Stimulated activated CD4-positive, alpha-beta T cell treated with anti-CD3 and anti-CD28 coated beads, Interleukin-2, amount 100 ng/mL, for 4 hours (primary cell): ENCODE measurements around the gene MPST.
A peak's percentile ranks its signal among the peaks of the same experiment; 100 is the strongest.

Experiments used
- DNase-seq: peaks from one replicate; pipeline ENCODE4 v3.0.0-alpha.2; 2020; ENCODE audit warnings: low read depth

MPST gene

DNA sequence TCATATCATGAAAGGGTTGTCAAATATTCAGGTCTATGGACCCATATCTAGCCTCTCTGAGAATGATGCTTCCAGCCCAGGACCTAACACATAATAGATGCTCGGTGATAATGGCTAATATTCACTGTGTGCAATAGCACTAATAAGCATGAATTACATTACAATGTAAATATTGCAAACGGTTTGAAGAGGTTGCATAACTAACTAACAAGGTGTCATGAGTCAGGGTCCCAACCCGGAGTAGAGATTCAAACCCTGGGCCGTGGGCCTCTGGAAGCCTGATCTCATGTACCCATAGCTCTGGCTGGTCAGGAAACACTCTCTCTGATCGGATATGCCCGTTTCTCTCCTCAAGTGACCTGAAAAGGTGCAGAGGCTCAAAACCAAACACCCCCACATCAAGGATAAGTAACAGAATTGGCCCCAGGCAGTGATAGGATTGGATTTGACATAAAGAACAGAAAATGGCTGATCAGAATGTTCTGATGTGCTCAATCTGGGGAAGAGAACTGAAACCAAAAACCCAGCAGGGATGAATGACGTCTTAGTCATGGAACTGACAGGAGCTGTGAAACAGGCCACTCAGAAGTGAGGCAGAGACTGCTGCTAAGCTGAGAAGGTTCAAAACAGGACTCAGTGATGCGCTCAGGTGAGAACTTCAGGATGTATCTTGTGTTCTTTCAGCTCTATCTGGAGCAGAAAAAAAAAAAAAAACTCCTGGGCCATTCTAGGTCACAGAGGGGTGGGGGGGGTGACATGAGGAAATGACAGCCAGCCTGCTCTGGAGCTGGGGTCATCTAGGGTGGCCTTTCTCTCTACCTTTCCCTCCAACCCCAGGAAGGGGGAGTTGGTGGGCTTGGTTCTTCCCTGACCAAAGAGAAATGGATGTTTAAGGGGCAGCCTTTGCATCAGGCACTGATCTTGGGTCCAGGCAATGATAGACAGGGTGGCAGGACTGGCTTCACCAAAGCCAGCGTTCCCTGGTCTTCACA, 25.4 kb downstream of the MPST start:
- no peak for DNase-seq

DNA sequence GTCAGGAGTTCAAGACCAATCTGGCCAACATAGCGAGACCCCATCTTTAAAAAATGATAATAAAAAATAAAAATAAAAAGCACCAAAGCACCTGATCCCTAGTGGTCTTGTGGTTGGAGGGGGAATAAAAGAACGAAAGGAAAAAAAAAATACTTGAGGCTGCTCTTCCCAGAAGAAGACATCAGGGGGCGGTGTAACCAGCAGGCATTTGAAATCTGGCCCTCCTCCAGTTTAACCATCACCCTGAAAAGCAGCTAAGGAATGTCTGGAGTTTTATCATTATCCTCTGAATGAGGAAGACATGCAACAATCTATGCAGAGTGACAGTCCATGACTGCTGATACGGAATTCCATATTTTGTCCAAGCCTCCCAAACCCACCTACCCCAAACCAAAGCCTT, 26.4 kb downstream of the MPST start:
- DNase-seq = no peak

DNA sequence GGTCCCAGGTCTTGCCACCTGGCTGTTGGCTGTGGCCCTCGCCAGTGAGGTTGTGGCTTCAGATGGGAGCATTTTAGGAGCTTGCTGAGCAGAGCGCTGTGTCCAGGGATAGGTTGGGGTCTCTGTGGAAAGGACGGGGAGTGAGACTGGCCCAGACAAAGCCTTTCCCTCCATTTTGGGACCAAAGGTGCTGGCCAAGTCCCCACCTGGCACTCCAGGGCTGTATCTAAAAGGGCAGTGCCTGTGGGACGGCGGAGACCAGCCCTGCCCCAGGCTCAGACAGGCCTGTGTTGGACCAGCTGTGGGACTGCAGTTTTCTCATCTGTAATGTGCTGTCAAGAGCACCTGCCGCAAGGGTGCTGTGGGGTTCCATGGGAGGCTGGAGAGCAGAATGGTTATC, 27.0 kb downstream of the MPST start:
- no peak for DNase-seq

DNA sequence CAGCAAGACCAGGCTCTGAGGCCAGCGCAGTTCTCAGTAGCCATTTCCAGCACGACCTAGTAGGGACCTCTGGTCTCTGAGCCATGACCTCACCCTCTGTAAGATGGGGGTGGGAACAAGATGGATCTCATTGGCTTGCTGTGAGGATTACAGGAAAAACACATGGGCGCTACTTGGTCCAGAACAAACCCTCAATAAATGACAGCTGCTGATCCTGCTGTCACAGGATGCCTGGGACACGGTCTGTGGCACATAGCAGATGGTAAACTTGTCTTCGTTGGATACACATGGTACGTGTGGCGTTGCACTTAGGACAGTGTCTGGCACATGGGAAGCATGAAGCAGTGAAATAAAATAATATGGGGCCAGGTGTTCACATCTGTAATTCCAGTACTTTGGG, 27.5 kb downstream of the MPST start:
- no peak for DNase-seq

DNA sequence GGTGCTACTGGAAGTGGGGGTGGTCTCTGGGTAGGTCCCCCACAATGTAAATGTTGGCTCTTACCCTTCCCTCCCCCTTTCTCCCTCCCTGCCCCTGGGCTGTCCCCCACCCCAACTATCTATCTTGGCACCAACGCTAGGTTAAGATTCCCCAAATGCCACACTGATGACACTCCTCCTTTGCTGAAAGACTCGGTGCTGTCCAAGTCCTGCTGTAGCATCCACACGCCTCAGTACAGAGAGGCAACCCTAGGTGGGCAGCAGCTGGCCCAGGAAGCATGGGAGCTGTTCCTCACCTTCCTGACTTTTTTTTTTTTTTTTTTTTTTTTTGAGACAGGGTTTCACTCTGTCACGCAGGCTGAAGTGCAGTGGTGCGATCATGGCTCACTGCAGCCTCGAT, 28.6 kb downstream of the MPST start:
- DNase-seq = no peak

DNA sequence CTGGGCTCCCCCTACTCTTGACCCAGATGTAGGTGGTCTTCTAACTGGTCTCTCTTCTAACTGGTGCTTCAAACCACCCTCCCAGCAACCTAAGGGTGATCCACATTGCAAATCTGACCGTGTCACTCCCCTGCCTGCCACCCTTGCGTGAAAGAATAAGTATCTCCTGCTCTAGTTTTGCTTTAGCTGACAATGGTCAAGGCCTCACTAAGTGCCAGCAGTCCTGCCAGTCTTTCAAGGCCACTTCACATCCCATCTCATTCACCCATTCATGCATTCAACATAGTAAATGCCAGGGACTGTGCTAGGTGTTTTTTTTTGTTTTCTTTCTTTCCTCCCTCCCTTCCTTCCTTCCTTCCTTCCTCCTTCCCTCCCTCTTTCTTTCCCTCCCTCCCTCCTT, 29.7 kb downstream of the MPST start:
- DNase-seq = no peak

DNA sequence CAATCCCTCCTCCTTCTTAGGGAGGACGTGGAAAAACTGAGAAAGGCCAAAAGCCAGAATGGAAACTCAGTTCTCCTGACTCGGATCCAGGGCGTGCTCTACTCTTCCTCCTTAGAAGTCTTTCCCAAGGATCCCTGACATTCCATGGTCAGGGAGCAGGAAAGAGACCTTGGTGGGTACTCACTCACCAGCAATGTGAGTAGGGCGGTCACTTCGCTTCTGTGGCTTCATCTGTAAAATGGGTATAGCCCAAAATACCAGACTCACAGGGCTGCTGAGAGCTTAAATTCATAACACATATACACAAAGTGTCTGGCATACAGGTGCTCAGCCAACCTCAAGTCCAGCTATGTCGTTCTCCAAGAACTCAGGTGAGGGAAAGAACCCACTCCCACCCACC, 31.4 kb downstream of the MPST start:
- DNase-seq = no peak

DNA sequence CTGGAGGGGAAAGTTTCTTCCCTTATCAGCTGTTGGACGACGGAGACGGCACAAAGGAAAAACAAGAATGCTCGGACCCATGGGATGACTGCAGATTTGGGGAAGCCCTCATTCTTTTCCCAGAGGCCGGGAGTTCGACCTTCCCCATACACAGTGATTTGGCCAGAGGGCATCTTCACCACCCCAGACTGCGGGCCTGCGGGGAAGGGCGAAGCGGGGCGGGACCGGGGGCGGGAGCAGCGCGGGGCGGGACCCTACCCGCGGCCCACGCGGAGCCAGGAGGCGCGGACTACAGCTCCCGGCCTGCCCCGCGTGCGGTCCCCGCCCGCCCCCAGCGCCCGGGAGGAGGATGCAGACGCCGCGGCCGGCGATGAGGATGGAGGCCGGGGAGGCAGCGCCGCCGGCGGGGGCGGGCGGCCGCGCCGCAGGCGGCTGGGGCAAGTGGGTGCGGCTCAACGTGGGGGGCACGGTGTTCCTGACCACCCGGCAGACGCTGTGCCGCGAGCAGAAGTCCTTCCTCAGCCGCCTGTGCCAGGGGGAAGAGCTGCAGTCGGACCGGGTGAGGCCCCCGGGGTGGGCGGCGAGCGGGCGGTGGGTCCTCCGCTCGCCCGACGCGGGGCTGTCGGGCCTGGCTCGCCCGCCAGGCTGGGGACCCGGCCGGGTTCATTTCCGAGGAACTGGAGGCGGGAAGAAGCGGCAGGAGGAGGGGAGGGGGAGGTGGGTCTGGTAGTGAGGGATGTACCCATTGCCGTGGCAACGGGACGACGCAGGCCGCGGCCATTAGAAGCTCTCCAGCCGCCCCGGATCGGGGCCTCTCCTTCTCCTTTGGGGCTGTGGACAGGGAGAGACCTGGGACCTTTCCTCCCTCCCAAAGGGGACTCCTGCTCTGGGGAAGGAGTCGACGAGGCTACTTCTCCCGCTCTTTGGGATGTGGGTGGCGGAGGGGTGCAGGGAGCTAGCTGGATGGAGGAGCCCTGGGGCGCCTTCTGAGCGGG, 32.1 kb downstream of the MPST start, which contains the start of gene KCTD17:
KCTD17 (plus strand) TSS at position 352 of the 995 bp plus-strand sequence; CDS start at position 371, 19 bp downstream.
- peak; percentile 71 for DNase-seq

DNA sequence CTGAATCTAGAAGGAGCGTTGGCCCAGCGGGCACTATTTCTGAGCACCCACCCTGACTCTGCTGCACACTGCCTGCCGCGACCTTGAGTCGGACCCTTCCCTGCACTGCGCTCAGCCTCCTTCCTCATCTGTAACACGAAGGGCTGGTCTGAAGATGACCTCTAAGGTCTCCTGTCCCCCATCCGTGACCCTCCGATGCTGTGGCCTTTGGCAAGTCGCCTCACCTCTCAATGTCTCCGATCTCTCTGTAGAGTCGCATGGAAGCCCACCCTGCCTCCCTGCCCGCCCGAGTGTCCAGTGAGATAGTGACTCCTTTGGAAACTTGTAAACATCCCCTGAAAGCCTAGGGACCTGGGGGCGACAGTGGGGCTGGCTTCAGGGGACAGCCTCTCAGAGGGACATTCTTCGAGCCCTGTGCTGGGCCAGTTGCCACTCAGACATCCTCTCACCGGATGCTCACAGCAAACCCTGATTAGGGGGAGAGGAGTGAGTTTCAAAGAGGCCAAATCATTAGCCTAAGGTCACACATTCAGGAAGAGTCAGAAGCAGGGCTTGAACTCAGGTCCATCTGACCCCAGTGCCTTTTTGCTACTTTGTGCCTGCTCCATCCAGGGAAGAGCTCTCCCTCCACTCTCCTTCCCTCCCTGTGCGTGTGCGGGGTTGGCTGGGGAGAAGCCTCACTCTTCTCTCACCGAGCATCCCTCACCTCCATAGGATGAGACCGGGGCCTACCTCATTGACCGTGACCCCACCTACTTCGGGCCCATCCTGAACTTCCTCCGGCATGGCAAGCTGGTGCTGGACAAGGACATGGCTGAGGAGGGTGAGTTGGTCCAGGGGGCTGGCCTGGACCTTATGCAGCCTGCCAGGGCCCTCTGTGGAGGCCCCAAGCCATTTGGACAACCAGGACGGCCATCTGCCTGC, 33.1 kb downstream of the MPST start:
- DNase-seq = no peak

DNA sequence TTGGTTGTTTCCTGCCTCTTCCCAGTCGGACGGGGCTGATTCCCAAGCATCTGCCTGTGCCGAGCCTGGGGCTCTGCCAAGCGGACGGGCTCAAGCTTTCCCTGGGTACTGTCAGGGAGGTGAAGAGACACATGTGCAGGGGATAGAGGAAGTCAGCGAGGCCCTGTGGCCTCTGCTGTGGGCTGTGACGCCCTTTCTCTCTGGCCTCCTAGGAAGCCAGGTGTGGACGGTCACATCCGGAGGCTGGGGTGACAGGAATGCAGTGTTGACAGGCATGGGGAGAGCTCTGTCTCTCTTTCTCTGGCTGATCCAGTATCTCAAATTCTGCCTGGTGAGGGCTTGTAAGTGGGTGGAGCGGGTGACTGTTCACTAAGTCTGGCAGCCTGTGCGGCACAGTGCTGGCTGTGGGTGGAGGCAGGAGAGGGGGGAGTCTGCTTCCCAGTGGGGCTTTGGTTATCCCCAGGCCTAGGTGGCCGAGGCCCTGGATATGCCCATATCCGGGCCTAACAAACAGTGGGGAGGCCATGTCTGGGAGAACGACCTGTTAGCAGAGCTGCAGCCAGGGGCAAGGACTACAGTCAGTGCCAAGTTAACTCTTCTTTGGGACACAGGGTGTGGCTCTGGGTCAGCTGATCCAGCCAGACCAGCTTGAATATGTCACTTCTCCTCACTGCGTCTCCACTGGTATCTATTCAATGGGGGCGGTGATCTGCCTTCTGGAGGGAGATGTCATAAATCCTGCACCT, 33.9 kb downstream of the MPST start:
- DNase-seq = no peak

DNA sequence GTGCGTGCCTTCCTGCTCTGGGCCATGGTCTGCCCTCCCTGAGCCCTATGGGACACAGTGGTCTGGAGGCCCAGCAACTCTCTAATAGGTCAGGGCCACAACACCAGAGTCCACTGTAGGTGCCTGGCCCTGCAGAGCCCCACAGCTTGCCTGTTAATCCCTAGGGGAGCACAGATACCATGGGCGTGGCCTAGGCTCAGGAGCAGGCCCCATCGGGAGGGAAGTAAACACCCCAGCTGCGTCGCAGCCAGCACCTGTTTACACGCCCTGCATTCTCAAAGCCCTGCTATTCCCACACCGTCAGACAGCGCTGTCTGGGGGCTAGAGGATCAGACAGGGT, 34.5 kb downstream of the MPST start:
- no peak for DNase-seq

DNA sequence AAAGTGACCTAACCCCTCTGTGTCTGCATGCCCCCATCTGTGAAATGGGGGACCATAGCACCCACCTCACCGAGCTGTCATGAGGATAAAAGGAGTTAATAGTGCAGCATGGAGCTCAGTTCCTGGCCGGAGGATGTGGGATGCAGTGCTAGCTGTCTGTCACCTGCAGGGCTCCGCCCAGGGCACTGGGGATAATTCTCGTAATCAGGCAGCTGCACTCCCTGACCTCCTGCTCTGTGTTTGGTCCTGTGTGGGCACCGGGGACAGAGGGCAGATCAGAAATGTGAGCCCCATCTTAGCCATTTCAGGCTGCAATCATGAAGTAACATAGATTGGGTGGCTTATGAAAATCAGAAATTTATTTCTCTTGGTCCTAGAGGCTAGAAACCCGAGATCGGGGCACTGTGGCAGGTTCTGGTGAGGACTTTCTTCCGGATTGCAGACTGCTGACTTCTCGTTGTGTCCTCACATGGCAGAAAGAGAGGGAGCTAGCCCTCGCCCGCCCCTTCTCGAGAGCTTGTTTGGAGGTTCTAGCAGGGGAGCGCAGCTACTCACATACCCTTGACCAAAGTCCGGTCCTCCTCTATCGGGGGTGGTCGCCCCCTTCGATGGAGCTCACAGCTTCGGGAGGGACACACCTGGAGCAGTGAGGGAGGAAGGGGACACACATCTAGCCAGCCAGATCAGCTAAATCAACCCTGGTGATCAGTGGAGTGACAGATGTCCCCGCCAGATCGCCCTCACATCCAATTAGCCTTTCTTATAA, 35.2 kb downstream of the MPST start:
- no peak for DNase-seq

DNA sequence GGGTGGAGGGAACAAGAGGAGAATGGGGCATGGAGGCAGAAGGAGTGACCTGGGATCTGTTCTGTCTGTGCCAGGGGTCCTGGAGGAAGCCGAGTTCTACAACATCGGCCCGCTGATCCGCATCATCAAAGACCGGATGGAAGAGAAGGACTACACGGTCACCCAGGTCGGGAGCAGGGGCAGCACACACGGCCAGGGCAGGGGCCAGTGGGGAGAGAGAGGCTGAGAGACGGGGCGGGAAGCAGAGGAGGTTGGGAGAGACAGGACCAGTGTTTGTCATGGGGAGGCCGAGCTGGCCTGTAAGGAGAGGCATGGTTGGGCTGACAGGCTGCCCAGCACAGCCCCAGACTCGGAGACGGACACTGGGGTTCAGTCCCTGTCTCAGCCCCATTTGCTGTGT, 36.7 kb downstream of the MPST start:
- no peak for DNase-seq

DNA sequence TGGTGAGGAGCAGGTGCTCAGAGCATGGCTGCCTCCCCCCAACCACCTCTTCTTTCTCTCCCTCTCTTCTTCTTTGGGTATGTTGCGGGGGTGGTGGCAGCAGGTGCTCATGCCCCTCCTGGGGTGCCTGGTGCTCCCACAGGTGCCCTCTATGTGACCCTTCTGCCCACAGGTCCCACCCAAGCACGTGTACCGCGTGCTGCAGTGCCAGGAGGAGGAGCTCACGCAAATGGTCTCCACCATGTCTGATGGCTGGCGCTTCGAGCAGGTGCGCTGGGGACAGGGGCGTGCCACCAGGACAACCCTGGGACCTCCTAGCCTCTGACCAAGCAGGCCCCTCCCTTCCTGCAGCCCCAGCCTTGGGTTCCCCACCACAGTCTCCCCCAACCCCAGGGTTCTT, 37.7 kb downstream of the MPST start:
- no peak for DNase-seq

DNA sequence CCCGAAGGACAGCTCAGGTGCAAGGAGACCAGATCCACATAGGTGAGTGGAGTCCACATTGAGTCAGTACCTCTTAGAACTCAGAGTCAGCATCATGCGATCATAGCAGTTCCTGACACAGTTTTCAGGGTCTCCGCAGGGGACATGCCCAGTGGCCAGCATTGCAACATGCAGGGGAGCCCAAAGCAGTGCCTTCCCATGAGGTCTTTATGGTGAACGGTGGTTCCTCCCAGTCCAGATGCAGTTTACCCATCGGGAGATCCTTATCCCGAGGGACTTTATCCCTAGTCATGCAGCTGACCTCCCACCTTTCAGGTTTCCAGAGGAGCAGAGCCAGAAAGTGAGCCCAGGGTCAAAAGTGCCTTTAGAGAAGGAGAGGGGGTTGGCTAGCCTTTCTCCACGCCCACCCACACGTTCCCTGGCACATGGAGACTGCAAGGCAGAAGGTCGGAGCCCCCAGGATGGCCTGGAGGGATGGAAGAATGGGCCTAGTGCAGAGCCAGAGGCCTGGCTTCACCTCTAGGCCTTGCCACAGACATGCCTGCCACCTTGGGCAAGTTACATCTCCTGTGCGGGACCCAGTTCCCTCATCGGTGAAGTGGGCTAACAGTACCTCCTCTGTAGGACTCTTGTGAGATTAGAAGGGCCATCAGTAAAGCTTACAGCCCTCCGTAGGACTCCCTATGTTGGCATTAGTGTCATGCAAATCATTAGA, 38.4 kb downstream of the MPST start:
- no peak for DNase-seq

DNA sequence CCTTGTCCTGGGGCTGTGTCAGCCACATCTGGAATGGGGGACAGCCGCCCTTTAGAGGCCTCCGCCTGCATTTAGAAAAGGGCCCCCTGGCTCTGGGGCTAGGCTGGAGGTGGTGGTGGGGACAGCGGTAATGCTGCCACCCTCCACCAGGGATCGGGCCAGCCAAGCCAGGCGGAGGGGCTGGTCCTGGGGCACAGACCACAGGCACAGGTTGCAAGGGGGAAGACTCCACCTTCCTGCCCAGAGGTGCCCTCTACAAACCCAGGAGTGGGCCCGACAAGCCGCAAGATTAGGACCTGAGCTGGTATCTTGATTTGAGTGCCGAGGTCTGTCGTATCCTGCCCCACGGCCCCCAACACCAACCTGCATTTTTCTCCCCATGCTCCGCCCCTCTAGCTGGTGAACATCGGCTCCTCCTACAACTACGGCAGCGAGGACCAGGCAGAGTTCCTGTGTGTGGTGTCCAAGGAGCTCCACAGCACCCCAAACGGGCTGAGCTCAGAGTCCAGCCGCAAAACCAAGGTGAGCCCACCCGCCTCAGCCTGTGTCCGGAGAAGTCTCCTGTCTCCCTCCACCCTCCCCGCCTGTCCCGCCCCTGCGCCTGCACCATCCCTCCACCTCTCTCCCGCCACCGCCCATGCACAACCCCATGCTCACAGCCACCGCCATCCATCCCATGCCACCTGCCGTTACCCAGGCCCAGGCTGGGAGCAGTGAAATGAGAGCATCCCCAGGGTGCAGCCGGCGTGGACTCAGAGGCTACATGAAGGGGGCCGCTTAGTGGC, 39.6 kb downstream of the MPST start:
- no peak for DNase-seq

DNA sequence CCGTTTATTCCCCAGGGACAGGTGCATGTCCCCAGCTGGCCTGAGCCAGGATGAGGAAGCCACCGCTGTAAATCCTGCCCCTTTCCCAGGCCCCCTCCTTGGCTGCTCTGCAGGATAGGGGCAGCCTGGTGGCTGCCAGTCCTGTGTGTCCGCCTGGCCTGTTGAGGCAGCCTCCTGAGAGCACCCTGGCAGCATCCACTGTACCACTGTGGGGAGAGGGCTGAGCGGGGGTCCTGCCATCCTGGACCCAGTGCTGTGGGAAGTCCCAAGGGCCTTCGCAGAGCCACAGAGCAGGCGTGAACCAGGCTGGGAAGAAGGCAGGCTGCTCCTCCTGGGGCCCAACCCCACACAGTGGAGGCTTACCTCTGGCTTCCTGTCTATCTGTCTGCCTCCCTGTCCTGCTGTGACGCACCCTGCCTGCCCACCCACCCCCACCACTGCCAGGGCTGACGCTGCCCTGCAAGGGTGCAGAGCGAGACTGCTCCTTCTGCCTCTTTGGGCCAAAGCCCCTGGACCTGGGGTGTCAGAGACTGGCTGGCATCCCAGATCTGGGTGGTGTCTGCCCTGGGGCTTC, 40.4 kb downstream of the MPST start:
- no peak for DNase-seq
